NCI-H748 (cell line): Measurements from ENCODE around the gene NWD2.
"Not testable (repeated sequence)": the region's sequence is repeated elsewhere in the genome, so short reads cannot be mapped to it uniquely, and the experiment has no call there.

Experiments used
- DNase-seq: peaks from one replicate; lab custom pipeline; 2025; ENCODE audit not compliant: unreplicated experiment; lab: John Stamatoyannopoulos, UW

The NWD2 gene

GRCh38 chr4:37244583-37245390 is at the start of gene NWD2:
NWD2 (plus strand) TSS chr4:37244743; CDS start chr4:37245068, 325 bp downstream.
- DNase-seq, result peak; percentile 63

- no peak for DNase-seq
Observed at GRCh38 chr4:37197899-37198298, 46.6 kb upstream of the NWD2 start.

- DNase-seq, result not testable (repeated sequence)
Observed at GRCh38 chr4:37204740-37205139, 39.8 kb upstream of the NWD2 start.

- no peak for DNase-seq
Observed at GRCh38 chr4:37216209-37216608, 28.3 kb upstream of the NWD2 start.

GRCh38 chr4:37219242-37219641 is 25.3 kb upstream of the NWD2 start:
- DNase-seq, result peak; percentile 67

GRCh38 chr4:37219990-37220389 is 24.6 kb upstream of the NWD2 start:
- no peak for DNase-seq

GRCh38 chr4:37220685-37221084 is 23.9 kb upstream of the NWD2 start:
- no peak for DNase-seq

- no peak for DNase-seq
Observed at GRCh38 chr4:37223732-37224131, 20.8 kb upstream of the NWD2 start.

GRCh38 chr4:37224854-37225253 is 19.7 kb upstream of the NWD2 start:
- no peak for DNase-seq

- no peak for DNase-seq
Observed at GRCh38 chr4:37225778-37226177, 18.8 kb upstream of the NWD2 start.

- no peak for DNase-seq
Observed at GRCh38 chr4:37232315-37232714, 12.2 kb upstream of the NWD2 start.

GRCh38 chr4:37236165-37236564 is 8.4 kb upstream of the NWD2 start:
- DNase-seq, result no peak

- DNase-seq, result no peak
Observed at GRCh38 chr4:37241647-37242046, 2.9 kb upstream of the NWD2 start.

- peak; percentile 33 for DNase-seq
Observed at GRCh38 chr4:37243051-37243450, 1.5 kb upstream of the NWD2 start.

- peak; percentile 69 for DNase-seq
Observed at GRCh38 chr4:37243722-37244582, 591 bp upstream of the NWD2 start.

GRCh38 chr4:37245391-37245954 is 930 bp downstream of the NWD2 start:
- DNase-seq, result peak; percentile 30

- DNase-seq, result peak; percentile 50
Observed at GRCh38 chr4:37246891-37247290, 2.3 kb downstream of the NWD2 start.

- no peak for DNase-seq
Observed at GRCh38 chr4:37258221-37258620, 13.7 kb downstream of the NWD2 start.

- no peak for DNase-seq
Observed at GRCh38 chr4:37268319-37268718, 23.8 kb downstream of the NWD2 start.

GRCh38 chr4:37279121-37279520 is 34.6 kb downstream of the NWD2 start:
- no peak for DNase-seq

- no peak for DNase-seq
Observed at GRCh38 chr4:37279894-37280592, 35.5 kb downstream of the NWD2 start.
